OCI-LY1 (cell line): ENCODE results near the gene NBPF3.
"Not testable (repeated sequence)": the region's sequence is repeated elsewhere in the genome, so short reads cannot be mapped to it uniquely, and the experiment has no call there.

Experiments
- H2AFZ ChIP-seq: fragments of 200-600 bp; sonication (generic), shearing (Covaris generic); 2 replicates; pipeline ENCODE4 v1.6.0; 2014; ENCODE audit warnings: antibody characterized with exemption, mild to moderate bottlenecking, low read length
- H3F3A ChIP-seq: fragments of 200-600 bp; sonication (generic), shearing (Covaris generic); 2 replicates; pipeline ENCODE4 v1.6.0; 2014; ENCODE audit warnings: mild to moderate bottlenecking, antibody characterized with exemption, low read length, moderate library complexity; ENCODE audit not compliant: insufficient read depth
- H3K27ac ChIP-seq: fragments of 200-600 bp; sonication (generic); 2 replicates; pipeline ENCODE4 v1.5.1; 2014; ENCODE audit warnings: low read length, mixed run types, mild to moderate bottlenecking, low read depth; ENCODE audit not compliant: poor library complexity, severe bottlenecking
- H3K27me3 ChIP-seq: fragments of 200-600 bp; sonication (generic); 2 replicates; pipeline ENCODE4 v1.6.0; 2014; ENCODE audit warnings: antibody characterized with exemption, mild to moderate bottlenecking, low read length, moderate library complexity; ENCODE audit not compliant: insufficient read depth
- H3K36me3 ChIP-seq: fragments of 200-600 bp; sonication (generic); 2 replicates; pipeline ENCODE4 v1.6.1; 2014; ENCODE audit warnings: mild to moderate bottlenecking, antibody characterized with exemption, low read length, moderate library complexity, mixed read lengths; ENCODE audit not compliant: insufficient read depth
- H3K4me1 ChIP-seq: fragments of 200-600 bp; sonication (generic); 2 replicates; pipeline ENCODE4 v1.5.1; 2014; ENCODE audit warnings: mild to moderate bottlenecking, low read length, moderate library complexity; ENCODE audit not compliant: insufficient read depth, severe bottlenecking
- H3K4me2 ChIP-seq: fragments of 200-600 bp; sonication (generic), shearing (Covaris generic); 2 replicates; pipeline ENCODE4 v1.6.1; 2014; ENCODE audit warnings: low read length
- H3K4me3 ChIP-seq: fragments of 200-600 bp; sonication (generic); 2 replicates; pipeline ENCODE4 v1.5.1; 2014; ENCODE audit warnings: low read length, low read depth, mild to moderate bottlenecking, mixed read lengths; ENCODE audit not compliant: poor library complexity, severe bottlenecking
- H3K79me2 ChIP-seq: fragments of 200-600 bp; shearing (Covaris generic); 2 replicates; pipeline ENCODE4 v1.6.1; 2016; ENCODE audit warnings: mixed run types, low read length, mixed read lengths; ENCODE audit not compliant: insufficient read depth
- H3K9ac ChIP-seq: fragments of 200-600 bp; sonication (generic), shearing (Covaris generic); 2 replicates; pipeline ENCODE4 v1.6.1; 2014; ENCODE audit warnings: mild to moderate bottlenecking, low read length, mixed read lengths
- H3K9me2 ChIP-seq: fragments of 200-600 bp; sonication (generic), shearing (Covaris generic); 2 replicates; pipeline ENCODE4 v1.6.1; 2014; ENCODE audit warnings: low read depth, mild to moderate bottlenecking, low read length, mixed read lengths
- H3K9me3 ChIP-seq: fragments of 200-600 bp; shearing (Covaris generic); 2 replicates; pipeline ENCODE4 v1.6.1; 2014; ENCODE audit warnings: low read length, mixed read lengths
- H4K20me1 ChIP-seq: fragments of 200-600 bp; sonication (generic), shearing (Covaris generic); 2 replicates; pipeline ENCODE4 v1.6.0; 2016; ENCODE audit warnings: mild to moderate bottlenecking, low read length; ENCODE audit not compliant: insufficient read depth
- EZH2 ChIP-seq: fragments of 200-600 bp; sonication (generic), shearing (Covaris generic); IDR thresholded peaks from 2 replicates; pipeline ENCODE4 v1.8.0; 2017; ENCODE audit warnings: borderline replicate concordance, mixed run types, mild to moderate bottlenecking, antibody characterized with exemption, low read length, moderate library complexity, mixed read lengths
- TF ChIP-seq, protein P1 (sequence below): fragments of 200-600 bp; sonication (generic), shearing (Covaris generic); IDR thresholded peaks from 2 replicates; pipeline ENCODE4 v1.5.1; 2017; ENCODE audit warnings: mild to moderate bottlenecking, antibody characterized with exemption, low read length, moderate library complexity, mixed read lengths

The NBPF3 gene

DNA sequence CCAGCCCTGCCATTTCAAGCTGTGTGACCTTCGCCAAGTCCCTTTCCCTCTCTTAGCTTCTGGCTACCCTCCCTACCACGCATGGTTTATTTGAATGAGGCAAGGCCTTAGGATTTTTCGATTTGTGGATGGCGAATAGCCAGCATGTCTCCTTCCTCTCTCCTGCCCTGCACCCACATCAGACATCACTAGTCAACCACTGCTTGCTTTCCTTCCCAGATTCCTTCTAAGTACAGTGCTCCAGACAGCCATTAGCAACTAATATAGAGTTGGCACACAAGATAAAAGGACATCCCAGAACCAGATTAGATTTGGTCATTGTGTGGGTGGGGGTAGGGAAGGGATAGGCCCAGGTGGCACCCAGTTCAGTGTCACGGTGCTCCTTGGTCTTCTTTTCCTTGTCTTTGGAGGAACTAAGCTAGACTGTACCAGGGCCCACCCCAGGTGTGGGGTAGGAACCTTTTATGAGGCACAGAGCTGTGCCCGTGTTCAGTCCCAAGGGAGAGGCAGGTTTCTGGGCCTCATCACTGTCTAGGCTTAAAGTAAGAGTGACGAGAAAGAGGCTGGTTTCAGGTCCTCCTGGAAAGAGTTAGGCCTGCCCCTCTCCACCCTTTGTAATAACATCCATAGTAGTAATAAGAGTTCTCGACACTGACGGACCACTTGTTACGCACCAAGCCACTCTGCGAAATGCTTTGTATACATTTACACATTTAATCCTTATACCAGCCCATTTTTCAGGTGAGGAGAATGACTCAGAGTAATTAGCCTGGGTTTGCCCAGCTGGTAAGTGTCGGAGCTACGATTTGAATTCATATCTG lies 77.9 kb downstream of the NBPF3 start:
- Histone ChIP-seq H3F3A (peaks cover 11% of the 10 kb centered on the region; the same call in 1 of the 2 replicates), H2AFZ (no peak overlapping the region), H3K9ac (peak overlapping the region; percentile 20; the same call in 1 of the 2 replicates), H4K20me1 (no peaks in the 10 kb centered on the region), H3K27ac (peak overlapping the region; percentile 92), H3K9me3 (no peaks in the 10 kb centered on the region), H3K79me2 (no peaks in the 10 kb centered on the region), H3K4me3 (no peak overlapping the region), H3K36me3 (no peaks in the 10 kb centered on the region), H3K9me2 (no peaks in the 10 kb centered on the region), H3K27me3 (no peaks in the 10 kb centered on the region), H3K4me2 (peak overlapping the region; percentile 56; the same call in 1 of the 2 replicates), H3K4me1 (peaks cover 69% of the 10 kb centered on the region)
- no peak for TF ChIP-seq EZH2
- TF ChIP-seq, protein P1, sequence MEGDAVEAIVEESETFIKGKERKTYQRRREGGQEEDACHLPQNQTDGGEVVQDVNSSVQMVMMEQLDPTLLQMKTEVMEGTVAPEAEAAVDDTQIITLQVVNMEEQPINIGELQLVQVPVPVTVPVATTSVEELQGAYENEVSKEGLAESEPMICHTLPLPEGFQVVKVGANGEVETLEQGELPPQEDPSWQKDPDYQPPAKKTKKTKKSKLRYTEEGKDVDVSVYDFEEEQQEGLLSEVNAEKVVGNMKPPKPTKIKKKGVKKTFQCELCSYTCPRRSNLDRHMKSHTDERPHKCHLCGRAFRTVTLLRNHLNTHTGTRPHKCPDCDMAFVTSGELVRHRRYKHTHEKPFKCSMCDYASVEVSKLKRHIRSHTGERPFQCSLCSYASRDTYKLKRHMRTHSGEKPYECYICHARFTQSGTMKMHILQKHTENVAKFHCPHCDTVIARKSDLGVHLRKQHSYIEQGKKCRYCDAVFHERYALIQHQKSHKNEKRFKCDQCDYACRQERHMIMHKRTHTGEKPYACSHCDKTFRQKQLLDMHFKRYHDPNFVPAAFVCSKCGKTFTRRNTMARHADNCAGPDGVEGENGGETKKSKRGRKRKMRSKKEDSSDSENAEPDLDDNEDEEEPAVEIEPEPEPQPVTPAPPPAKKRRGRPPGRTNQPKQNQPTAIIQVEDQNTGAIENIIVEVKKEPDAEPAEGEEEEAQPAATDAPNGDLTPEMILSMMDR, result no peak

DNA sequence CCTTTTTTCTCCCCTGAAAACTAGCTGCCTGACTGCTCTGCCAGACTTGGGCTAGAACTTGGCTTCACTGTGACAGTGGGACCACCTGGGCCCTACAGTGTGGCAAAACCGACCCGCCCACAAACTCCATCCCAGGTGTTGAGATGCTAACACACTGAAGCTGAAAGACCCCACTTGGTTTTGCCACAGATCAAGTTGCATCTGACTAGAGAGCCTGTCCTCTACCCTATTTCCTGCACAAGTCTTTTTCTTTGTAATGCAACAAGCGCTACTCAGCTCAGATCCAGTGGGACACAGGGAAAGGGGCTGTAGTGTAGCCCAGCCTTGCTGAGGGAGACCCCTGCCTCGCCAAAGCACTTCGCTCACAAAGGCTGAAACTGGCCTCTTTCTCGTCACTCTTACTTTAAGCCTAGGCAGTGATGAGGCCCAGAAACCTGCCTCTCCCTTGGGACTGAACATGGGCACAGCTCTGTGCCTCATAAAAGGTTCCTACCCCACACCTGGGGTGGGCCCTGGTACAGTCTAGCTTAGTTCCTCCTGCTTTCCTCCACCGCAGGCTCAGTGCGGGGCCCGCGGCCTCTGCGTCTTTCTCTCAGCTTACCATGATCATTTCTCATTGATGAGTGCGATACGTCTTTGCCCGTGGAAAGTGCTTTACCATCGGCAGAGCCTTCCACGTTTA lies 79.0 kb downstream of the NBPF3 start:
- H4K20me1 ChIP-seq, result no peaks in the 10 kb centered on the region
- no peaks in the 10 kb centered on the region for H3K79me2 ChIP-seq
- no peaks in the 10 kb centered on the region for H3K9me2 ChIP-seq
- peak overlapping the region; percentile 56 for H3K4me2 ChIP-seq
- H2AFZ ChIP-seq, result no peak overlapping the region
- H3K4me1 ChIP-seq, result peaks cover 69% of the 10 kb centered on the region
- H3F3A ChIP-seq, result peaks cover 11% of the 10 kb centered on the region; the same call in 1 of the 2 replicates
- TF ChIP-seq, protein P1, result no peak
- no peak for TF ChIP-seq EZH2
- no peaks in the 10 kb centered on the region for H3K9me3 ChIP-seq
- peak overlapping the region; percentile 43; the same call in 1 of the 2 replicates for H3K9ac ChIP-seq
- H3K4me3 ChIP-seq, result peak overlapping the region; percentile 20
- no peaks in the 10 kb centered on the region for H3K27me3 ChIP-seq
- H3K36me3 ChIP-seq, result no peaks in the 10 kb centered on the region
- peak overlapping the region; percentile 92 for H3K27ac ChIP-seq

DNA sequence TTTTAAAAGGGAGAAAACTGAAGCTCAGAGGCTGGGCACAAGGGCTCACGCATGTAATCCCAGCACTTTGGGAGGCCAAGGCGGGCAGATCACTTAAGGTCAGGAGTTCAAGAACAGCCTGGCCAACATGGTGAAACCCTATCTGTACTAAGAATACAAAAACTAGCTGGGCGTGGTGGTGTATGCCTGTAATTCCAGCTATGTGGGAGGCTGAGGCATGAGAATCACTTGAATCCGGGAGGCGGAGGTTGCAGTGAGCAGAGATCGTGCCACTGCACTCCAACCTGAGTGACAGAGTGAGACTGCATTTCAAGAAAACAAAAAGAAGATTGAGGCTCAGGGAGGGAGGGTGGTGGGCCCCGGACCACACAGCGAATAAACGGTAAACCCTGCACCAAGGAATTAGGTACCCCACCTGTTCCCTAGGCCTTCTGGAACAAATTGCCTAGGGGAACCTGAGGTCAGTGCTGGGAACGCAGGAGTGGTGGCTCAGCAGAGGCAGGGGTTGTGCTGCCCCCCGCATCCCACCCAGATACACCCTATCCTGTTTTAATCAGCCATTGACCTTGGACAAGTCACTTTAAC lies 79.6 kb downstream of the NBPF3 start:
- not testable (repeated sequence) for H3K9me3 ChIP-seq, H3K79me2 ChIP-seq, H2AFZ ChIP-seq, H4K20me1 ChIP-seq, H3K27me3 ChIP-seq, H3K4me3 ChIP-seq, H3K9me2 ChIP-seq, H3K36me3 ChIP-seq
- Histone ChIP-seq H3K4me1 (peaks cover 65% of the 10 kb centered on the region), H3F3A (peaks cover 11% of the 10 kb centered on the region; the same call in 1 of the 2 replicates), H3K27ac (peak overlapping the region; percentile 92), H3K4me2 (peak overlapping the region; percentile 56), H3K9ac (peak overlapping the region; percentile 29; the same call in 1 of the 2 replicates)
